Activated gamma-delta T cell (primary cell): ENCODE results near the gene CD248.
A peak's percentile ranks its signal among the peaks of the same experiment; 100 is the strongest.
"Not testable (repeated sequence)": the region's sequence is repeated elsewhere in the genome, so short reads cannot be mapped to it uniquely, and the experiment has no call there.

Experiments
- DNase-seq: peaks from one replicate; lab custom pipeline; 2025; lab: John Stamatoyannopoulos, UW

CD248 gene

DNA sequence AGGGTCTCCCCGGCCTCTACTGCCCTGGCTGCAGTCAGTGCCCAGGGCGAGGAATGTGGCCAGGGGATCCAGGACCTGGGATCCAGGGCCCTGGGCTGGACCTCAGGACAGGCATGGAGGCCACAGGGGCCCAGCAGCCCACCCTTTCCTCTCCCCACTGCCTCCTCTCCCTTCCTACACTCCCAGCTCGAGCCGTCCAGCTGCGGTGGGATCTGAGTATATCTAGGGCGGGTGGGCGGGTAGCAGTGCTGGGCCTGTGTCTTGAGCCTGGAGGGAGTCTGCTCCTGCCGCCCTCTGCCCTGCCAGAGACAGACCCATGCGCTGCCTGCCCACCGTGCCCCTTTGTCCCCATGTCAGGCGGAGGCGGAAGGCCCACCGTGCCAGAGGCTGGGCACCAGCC, 40.2 kb downstream of the CD248 start:
- DNase-seq = not testable (repeated sequence)

DNA sequence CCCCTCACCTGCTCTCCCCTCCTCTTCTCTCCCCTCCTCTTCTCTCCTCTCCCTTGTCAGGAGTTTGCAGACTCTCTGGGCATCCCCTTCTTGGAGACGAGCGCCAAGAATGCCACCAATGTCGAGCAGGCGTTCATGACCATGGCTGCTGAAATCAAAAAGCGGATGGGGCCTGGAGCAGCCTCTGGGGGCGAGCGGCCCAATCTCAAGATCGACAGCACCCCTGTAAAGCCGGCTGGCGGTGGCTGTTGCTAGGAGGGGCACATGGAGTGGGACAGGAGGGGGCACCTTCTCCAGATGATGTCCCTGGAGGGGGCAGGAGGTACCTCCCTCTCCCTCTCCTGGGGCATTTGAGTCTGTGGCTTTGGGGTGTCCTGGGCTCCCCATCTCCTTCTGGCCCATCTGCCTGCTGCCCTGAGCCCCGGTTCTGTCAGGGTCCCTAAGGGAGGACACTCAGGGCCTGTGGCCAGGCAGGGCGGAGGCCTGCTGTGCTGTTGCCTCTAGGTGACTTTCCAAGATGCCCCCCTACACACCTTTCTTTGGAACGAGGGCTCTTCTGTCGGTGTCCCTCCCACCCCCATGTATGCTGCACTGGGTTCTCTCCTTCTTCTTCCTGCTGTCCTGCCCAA, 40.7 kb downstream of the CD248 start:
- DNase-seq = no peak

DNA sequence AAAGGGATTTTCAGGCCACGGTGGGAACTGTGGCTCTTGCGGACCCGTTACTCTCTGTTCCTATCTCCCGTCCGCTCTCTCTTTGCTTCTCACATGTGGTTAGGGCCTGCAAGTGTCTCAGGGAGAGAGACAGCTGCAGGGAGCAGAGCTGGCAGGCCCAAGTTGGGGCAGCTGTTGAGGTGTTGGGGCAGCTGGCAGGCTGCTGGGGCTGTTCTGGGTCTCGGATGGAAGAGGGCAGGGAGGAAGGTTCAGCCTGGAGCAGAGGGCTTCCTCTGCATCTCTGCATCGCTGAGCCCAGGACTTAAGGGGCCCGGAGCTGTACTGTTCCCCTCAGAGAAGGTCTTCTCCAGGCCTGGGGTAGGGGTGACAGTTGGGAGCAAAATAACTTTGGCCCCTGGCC, 41.4 kb downstream of the CD248 start:
- DNase-seq = no peak

DNA sequence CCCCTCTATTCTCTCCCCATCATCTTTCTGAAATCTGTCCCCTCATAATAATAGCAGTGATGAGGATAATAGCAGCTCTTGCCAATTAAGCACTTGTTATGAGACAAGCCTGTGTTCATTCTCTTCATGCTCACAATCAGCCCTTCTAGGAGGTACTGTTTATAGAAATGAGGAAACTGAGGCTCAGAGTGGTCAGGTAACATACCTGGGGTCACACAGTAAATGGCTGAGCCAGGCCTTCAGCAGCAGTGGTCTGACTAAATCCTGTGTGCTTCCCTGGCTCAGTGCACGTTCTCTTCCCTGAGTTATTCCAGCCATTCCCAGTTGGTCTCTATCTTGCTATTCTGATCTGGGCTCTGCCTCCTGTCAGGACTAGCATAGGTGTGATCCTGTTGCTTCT, 42.6 kb downstream of the CD248 start:
- DNase-seq = no peak

DNA sequence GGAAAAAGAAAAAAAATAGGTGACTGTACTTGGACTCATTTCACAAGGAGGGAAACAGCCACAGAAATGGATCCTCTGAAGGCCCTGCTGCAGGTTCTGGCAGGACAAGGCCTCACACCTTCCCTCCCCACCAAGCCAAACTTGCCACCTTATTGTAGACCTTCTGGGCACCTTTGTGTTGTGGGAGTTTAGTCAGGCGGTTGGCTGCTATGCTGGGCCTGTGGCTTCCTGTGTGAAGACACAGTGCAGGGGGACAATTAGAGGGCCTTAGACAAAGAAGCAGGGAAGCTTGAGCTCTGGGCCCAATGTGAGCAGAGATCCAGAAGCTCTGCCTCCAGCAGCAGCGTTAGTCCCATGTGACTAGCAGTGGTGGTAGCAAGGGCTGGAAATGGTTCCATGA, 44.2 kb downstream of the CD248 start:
- no peak for DNase-seq

DNA sequence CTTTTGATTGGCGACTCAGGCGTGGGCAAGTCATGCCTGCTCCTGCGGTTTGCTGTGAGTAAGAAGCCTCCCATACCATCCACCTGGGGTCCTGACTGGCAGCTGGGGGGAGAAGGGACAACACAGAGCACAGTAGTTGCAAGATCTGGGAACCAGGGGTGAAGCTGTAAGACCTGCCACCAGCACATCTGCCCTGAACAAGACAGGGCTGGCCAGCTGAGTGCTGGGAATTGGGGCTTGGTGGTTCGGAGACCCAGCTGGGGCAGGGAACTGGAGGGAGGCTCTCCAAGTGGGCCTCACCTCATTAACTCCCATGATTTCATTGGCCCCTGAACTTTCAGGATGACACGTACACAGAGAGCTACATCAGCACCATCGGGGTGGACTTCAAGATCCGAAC, 45.0 kb downstream of the CD248 start:
- DNase-seq = no peak

DNA sequence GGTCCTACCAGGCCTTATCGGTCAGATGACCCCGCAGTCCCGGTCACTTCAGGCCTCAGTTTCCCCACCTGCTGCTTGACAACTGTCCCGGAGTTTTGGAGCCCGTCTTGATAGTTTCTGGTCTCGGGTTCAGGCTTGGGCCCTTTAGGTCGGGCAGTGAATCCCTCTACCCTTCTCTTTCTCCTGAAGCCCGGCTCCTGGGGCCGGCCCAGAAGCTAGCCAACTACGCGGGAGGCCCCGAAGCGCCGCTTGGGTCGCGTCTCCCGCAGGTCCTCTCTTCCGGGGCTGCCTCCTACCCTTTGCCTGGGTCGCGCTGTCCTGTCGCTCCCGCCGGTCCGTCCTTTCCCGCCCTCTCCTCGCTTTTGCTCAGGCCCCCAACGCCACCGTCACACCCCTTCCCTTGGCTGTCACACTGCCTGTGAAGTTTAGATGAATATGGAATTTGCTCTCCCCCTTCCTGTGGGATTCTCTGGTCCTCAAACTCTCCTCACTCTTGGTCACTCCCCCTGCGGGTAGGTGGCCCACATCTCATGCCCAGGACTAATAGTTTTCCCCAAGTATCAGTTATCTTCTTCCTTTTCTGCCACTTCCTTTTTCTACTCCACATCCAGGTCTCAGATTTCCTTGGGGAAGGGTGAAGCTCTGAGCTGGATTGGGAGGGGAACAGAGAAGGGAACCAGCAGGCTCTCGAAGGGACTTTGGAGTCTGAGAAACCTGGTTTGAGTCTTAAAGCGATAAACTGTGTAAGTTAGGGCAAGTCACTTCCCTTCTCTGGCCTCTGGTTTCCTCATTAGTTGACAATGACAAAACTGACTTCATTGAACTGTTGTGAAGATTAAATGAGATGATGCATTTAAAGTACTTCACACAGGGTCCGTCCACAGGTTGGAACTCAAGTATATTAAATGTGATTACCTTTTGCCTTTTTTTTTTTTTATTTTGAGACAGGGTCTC, 47.6 kb downstream of the CD248 start:
- no peak for DNase-seq

DNA sequence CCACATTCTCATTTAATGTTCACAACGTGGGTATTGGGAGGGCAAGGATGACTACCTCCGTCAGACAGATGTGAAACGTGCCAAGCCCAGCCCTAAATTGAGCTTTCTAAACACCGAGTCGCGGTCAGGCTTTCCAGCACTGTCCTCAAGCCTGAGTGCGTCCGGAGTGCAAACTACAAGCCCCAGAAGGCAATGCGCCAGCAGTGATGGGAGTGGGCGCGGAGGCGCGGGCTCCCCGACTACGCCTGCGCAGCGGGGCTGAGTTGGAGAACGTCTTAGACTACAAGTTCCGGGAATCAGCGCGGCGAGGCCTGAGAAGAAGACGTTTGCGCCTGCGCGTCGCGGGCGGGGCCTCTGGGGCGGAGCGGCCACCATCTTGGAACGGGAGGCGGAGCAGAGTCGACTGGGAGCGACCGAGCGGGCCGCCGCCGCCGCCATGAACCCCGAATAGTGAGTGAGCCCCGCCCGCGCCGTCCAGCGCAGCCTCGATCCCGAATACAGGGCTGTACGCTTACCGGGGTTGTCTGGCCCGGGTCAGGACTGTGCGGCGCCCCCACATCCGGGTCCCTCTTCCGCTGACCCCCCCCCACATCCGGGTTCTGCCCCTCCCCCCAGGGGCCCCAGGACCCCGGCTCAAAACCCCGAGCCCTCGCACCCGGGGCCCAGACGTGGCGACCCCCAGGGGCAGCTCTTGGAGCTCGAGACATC, 48.4 kb downstream of the CD248 start, which contains the start of gene RAB1B:
RAB1B (plus strand) TSS at position 396 of the 708 bp plus-strand sequence; CDS start at position 437, 41 bp downstream.
- peak; percentile 99 for DNase-seq

DNA sequence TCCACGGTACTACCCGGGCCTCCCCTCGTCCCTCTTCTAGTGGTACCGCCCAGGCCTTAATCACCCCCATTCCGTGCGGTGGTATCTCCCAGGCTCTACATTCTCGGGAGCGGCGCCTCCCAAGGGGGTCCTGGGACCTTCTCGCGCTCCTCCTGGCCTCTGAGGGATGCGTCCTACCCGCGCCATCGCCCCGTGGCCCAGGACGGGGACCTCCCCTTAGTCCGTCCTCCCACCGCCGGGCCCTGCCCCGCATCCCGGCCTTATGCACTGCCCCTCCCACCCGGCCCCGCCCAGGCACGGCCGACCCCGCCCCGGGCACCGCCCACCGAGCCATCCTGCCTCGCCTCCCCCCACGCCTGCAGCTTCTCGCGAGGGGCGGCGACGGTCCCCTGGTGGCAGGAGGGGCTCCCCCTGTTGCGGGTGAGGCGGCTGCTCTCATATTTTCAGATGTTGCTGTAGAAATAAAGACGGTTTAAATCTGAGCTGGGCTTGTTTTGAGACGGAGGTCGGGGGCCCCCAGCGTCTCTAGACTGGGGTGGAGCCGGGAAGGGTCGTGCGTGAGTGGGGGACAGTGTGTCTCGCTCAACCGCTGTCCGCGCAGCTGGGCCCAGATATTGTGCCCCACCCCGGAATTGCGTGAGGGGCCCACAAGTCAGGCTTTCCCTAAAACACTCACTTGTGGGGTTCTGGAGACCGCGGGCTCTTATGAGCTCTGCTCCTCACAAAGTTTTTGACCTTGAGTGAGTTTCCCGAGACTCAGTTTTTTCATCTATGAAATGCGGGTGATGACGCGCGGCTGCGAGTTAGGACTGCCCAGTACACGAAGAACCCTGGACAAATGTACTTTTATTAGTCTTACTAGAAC, 49.2 kb downstream of the CD248 start:
- DNase-seq = peak; percentile 76

DNA sequence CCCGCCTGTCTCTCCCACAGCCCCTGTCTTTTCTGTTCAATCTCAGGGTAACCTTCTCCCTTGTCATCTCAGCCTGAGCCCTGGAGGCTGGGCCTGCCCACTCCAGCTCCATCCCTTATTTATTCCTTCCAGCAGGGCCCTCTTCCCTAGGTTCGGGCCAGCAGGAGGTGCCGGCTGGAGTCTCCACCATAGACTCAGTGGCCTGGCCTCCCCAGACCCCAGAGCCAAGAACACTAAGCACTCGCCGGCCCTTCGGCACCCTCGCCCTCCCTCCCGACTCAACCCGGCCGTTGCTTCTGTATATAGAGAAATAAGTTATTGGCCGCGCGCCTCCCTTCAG, 49.8 kb downstream of the CD248 start:
- DNase-seq = no peak

DNA sequence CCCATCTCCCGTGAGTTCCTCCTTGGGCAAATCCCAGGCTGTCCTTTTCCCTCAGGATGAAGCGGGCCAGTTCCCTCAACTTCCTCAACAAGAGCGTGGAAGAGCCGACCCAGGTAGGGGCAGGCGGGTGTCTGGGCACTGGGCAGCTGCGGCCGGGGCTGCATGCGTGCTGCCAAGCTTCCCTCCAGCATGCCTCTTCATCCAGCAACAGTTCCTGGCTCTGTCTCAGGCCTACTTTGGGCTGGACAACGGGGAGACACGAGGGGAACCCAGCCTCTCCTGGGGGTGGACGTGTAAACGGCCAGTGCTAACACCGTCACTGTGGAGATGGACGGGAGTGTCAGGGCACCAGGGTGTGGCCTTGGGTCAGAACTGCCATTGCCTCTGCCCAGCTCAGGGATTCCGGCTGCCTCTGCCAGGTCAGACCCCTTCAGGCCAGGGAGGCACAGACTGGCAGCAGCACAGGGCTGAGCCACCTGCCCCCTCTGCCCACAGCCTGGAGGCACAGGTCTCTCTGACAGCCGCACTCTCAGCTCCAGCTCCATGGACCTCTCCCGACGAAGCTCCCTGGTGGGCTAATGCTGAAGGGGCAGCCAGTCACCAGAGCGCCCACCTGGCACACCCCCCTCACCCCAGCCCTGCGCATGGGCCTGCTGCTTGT, 50.3 kb downstream of the CD248 start:
- DNase-seq = no peak

DNA sequence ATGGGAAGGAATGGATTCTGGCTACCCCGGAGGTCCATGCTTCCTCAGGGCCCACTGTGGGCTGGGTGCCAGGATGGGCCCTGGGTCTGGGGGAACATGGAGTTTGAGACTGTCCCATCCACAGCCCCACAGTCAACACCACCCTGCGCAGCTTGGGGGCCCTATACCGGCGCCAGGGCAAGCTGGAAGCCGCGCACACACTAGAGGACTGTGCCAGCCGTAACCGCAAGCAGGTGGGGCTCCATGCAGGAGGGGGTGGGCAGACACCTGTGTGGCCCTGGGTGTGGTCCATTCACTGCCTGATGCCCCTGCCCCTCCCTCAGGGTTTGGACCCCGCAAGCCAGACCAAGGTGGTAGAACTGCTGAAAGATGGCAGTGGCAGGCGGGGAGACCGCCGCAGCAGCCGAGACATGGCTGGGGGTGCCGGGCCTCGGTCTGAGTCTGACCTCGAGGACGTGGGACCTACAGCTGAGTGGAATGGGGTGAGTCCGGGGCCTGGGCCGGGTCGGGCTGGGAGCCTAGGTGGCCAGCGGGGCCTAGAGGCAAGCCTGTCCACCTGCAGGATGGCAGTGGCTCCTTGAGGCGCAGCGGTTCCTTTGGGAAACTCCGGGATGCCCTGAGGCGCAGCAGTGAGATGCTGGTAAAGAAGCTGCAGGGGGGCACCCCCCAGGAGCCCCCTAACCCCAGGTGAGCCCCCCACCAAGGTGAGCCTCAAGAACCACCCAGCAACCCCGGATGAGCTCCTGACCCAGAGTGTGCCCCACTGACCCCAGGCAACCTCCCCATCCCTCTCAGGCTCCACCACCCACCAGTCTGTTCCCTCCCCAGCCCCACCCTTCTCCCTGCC, 51.1 kb downstream of the CD248 start:
- DNase-seq = no peak

DNA sequence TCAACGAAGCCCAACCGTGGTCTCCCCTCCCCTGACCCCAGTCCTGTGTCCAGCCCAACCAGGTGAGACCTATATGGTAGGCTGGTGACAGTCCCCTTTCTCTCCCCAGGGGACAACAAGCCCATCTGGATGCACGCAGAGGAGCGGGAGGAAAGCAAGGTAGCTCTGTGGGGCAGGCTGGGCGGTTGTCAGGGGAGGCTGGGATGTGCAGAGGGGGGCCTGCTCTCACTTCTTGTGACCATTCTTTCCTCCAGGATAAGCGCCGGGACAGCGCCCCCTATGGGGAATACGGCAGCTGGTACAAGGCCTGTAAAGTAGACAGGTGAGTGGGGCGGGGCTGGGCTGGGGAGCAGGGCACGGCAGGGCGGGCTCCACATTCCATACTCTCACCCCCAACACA, 51.9 kb downstream of the CD248 start:
- DNase-seq = no peak
